GM19467 (cell line): Measurements from ENCODE around the gene XNDC1N.

ENCODE experiments used
- ATAC-seq: cut with Tn5 transposase; IDR thresholded peaks from one replicate; pipeline ENCODE4 v1.9.1; 2021; ENCODE audit warnings: mild to moderate bottlenecking, moderate library complexity; ENCODE audit not compliant: unreplicated experiment

The XNDC1N gene, protein sequence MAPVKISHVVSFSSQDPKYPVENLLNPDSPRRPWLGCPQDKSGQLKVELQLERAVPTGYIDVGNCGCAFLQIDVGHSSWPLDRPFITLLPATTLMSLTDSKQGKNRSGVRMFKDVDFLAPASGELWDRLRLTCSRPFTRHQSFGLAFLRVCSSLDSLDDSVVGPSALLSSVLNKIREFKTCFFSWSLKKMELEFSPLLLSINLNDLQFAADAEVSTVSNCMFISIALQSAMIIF

GRCh38 chr11:71927820-71928736 lies at the start of gene XNDC1N:
Gene XNDC1N, minus strand, starts transcription at chr11:71928594. Its CDS starts 5,241 bp downstream, at chr11:71923353.
- peak; percentile 50 for ATAC-seq

DNA sequence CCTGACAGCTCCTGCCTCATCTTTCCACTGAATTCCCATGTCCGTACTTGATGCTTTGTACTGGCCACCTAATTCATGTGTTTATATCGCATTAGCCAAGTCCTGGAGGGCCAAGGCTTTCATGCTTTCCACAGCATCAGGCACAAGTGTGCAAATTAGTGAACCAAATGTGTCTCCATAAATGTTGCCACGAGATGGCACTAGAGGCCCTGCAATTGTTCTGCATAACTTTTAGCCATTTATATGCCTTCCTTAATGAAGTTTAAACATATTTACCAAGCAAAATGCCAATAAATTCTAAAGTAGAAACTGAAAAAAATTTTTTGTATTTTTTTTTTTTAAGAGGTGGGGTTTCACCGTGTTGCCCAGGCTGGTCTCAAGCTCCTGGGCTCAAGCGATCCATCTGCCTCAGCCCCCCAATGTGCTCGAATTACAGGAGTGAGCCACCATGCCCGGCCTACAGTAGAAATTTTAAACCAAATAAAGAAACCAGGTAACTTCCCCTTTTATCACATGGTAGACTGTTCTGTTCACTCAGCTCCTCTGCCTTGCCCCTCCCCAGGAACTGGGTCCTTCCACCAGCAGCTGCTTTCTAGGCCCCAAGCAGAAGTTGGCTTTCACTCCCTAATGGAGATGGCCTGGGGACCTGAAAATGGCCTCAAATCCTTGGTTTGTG lies 49.5 kb upstream of the XNDC1N start:
- no peak for ATAC-seq

DNA sequence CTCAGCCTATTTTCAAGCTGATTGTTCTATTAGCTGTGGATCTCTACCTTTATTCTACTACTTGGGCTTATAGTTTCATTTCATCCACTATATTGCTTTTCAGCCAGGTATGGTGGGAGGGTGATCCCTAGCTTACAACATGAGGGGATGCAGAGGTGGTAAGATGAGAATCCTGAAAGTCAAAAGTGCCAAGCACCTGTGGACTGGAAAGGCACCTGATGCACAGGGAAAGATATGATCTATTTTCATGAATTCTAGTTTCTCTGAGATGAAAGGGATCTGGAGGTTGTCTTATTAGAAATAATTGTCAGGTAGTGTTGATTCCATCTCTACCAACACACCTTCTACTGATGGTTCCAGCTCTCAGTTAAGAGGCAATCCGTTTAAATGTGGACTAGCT lies 48.7 kb upstream of the XNDC1N start:
- no peak for ATAC-seq

- ATAC-seq, result no peak
Observed at GRCh38 chr11:71976551-71976950, 48.2 kb upstream of the XNDC1N start.

GRCh38 chr11:71971680-71972079 lies 43.3 kb upstream of the XNDC1N start:
- no peak for ATAC-seq

DNA sequence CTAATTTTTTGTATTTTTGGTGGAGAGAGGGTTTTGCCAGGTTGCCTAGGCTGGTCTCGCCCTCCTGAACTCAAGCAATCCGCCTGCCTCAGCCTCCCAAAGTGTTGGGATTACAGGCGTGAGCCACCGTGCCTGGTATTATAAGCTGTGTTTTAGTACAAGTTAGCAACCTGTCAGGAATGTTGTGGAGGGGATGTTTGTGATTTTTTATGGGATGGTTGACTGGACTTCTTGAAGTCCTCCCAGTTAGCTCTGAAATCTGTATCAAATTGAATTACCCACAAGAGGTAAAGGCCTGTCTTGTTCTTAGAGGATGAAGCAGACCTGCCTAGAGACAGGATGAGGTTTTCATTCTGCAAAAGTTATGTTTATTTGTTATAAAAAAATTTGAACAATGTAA lies 36.2 kb upstream of the XNDC1N start:
- ATAC-seq, result no peak

DNA sequence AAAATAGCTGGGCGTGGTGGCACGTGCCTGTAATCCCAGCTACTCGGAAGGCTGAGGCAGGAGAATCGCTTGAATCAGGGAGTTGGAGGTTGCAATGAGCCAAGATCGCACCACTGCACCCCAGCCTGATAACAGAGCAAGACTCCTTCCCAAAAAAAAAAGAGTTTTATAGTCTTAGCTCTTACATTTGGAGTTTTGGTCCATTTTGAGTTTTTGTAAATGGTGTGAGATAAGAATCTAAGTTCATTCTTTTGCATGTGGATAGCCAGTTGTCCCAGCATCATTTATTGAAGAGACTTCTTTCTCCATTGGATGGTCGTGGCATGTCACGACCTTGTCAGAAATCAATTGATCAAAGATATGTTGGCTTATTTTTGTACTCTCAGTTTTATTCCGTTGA lies 35.1 kb upstream of the XNDC1N start:
- ATAC-seq, result no peak

- no peak for ATAC-seq
Observed at GRCh38 chr11:71962428-71963038, 34.1 kb upstream of the XNDC1N start.

- ATAC-seq, result no peak
Observed at GRCh38 chr11:71955898-71956456, 27.6 kb upstream of the XNDC1N start.

GRCh38 chr11:71951741-71952310 lies 23.4 kb upstream of the XNDC1N start:
- ATAC-seq, result no peak

- no peak for ATAC-seq
Observed at GRCh38 chr11:71949034-71949433, 20.6 kb upstream of the XNDC1N start.

GRCh38 chr11:71948314-71949027 lies 20.1 kb upstream of the XNDC1N start:
- ATAC-seq, result no peak

GRCh38 chr11:71947498-71947897 lies 19.1 kb upstream of the XNDC1N start:
- ATAC-seq, result no peak

GRCh38 chr11:71946144-71946571 lies 17.8 kb upstream of the XNDC1N start:
- no peak for ATAC-seq

DNA sequence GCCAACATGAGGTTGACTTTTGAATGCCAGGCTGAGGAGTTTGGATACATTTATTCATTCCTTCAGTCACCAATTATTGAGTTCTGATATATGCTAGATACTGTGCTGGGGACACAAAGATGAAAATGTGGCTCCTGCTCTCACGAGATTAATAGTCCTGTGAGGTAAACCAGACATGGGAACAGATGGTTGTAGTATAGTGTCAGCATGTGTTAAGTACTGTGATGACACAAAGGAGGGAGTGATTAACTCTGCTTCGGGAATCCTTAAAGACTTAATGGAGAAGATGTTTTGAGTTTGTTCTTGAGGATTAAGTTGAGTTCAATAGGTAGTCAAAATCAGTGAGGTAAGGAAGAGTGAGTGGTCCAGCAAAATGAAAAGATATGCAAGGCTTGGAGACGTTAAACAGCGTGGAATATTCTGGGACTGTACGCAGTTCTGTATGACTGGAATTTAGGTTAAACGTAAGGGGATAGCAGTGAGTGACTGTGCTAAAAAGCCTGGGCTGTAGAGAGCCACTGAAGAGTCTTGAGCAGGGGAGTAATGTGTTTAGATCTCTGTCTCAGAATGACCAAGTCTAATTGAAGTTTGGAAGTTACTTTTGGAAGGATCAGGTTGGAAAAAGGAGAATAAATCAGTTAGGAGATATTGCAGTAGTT lies 12.3 kb upstream of the XNDC1N start:
- ATAC-seq, result no peak

DNA sequence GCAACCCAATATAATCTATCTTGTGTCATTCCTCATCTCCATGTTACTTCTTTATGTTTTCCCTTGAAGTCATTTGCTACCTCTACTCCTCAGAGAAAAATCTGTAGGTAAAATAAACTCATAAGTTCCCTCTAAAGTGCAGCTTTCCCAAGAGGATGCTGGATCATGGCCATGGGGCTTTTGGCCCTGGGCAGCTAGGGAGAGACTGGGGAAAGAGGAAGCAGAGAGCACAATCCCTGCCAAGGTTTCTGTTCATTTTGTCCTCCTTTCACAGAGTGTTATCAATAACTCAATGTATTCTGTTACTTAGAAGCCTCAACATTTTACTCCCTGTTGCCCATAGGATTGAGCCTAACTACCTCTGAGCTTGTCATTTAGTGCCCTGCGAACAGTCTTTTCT lies 9.4 kb upstream of the XNDC1N start:
- ATAC-seq, result no peak

DNA sequence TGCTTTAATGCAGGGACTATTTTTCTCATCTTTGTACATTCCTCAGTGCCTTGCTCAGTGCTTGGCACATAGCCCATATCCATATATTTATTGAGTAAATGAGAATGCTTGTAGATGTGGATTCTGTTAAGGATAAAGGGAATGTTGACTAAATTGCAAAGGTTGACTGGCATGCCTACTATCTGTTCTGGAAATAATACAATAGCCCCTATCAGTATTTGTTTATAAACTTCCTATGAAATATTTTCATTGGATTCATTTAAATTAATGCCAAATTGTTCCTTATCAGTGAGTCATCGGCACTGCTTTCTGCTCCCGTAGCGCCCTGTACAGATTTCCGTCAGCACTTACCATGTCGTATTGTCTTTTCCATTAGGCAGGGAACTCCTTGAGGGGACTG lies 8.4 kb upstream of the XNDC1N start:
- no peak for ATAC-seq

GRCh38 chr11:71935338-71935925 lies 7.0 kb upstream of the XNDC1N start:
- ATAC-seq, result no peak

- ATAC-seq, result no peak
Observed at GRCh38 chr11:71934213-71934612, 5.8 kb upstream of the XNDC1N start.
